Gastroesophageal sphincter (tissue), 4 donors: ENCODE measurements around the gene TBCK. TPM values are rescaled to one million over a fixed set of nuclear protein-coding genes. Genes with fewer than 3 reads are reported as not detected.

Source experiments
- ATAC-seq: fragments of 150-250 bp; one replicate; pipeline ENCODE4 v1.9.1; 2016; ENCODE audit warnings: mild to moderate bottlenecking, moderate library complexity
- H3K27ac ChIP-seq, 4 donors: fragments of 200-600 bp; sonication (generic) in 3 of 4; 1 replicate in 3 of 4; 2 replicates in 1 of 4; pipeline ENCODE4 v1.5.1; 2016 to 2019
- H3K27me3 ChIP-seq: fragments of 200-600 bp; sonication (generic); one replicate; pipeline ENCODE4 v1.5.1; 2019
- H3K36me3 ChIP-seq, 2 donors: fragments of 200-600 bp; sonication (generic); one replicate each; pipeline ENCODE4 v1.5.1; 2019; ENCODE audit warnings: control low read depth in 1 of 2
- H3K4me1 ChIP-seq, 3 donors: fragments of 200-600 bp; sonication (generic); 1 replicate in 2 of 3; 2 replicates in 1 of 3; pipeline ENCODE4 v1.5.1; 2016 to 2019; ENCODE audit warnings: control low read depth in 2 of 3
- H3K4me3 ChIP-seq, 2 donors: fragments of 200-600 bp; sonication (generic); one replicate each; pipeline ENCODE4 v1.5.1; 2019; ENCODE audit warnings: mild to moderate bottlenecking in 1 of 2, moderate library complexity in 1 of 2
- H3K9me3 ChIP-seq, 3 donors: fragments of 200-600 bp; sonication (generic); one replicate each; pipeline ENCODE4 v1.5.1; 2017 to 2019; ENCODE audit warnings: control low read depth in 2 of 3
- CTCF ChIP-seq, 4 experiments: fragments of 200-600 bp in 2 of 4; fragments of 450-650 bp in 2 of 4; sonication (generic) in 1 of 4; IDR thresholded peaks; one replicate each; pipeline ENCODE4 v1.5.1; 2017 to 2019; ENCODE audit warnings: antibody characterized with exemption in 4 of 4, mild to moderate bottlenecking in 2 of 4, moderate library complexity in 2 of 4
- EP300 ChIP-seq: sonication (generic); formaldehyde crosslinking; IDR thresholded peaks from one replicate; pipeline ENCODE4 v1.6.1; 2017; ENCODE audit warnings: antibody characterized with exemption, mild to moderate bottlenecking
- POLR2A ChIP-seq, 2 donors: fragments of 450-650 bp; IDR thresholded peaks; one replicate each; pipeline ENCODE4 v1.6.1; 2017; ENCODE audit warnings: antibody characterized with exemption in 2 of 2, mild to moderate bottlenecking in 2 of 2, moderate library complexity in 1 of 2
- POLR2AphosphoS5 ChIP-seq: sonication (generic); formaldehyde crosslinking; IDR thresholded peaks from one replicate; pipeline ENCODE4 v1.6.1; 2017; ENCODE audit warnings: antibody characterized with exemption
- WGBS, 2 donors: methylation state at CpG; one replicate each; pipeline ENCODE4 v1.1.5; 2018; ENCODE audit warnings: low coverage in 1 of 2; 5-methylcytosine and 5-hydroxymethylcytosine counted together
- total RNA-seq, 4 donors: library from RNA; depleted of rRNA; stranded (reverse); fragments of >200 nt; gene quantifications; one replicate each; pipeline ENCODE4 v1.1.0, GENCODE V29; 2016

The TBCK gene
- total RNA-seq, 4 donors from 2014 or later, result 18.9 to 42.0 (median 20.9) TPM

GRCh38 chr4:106036848-106037247 is 279.2 kb downstream of the TBCK start:
- no peak for TF ChIP-seq POLR2AphosphoS5
- no peak for TF ChIP-seq EP300
- TF ChIP-seq POLR2A (IDR thresholded peaks at IDR 0.05), result no peak
- no peak for TF ChIP-seq CTCF (IDR thresholded peaks at IDR 0.05)
- no peak for ATAC-seq
- WGBS, 2 donors, result 45 to 100% methylated on average over 1 to 2 of the region's 2 CpGs

DNA sequence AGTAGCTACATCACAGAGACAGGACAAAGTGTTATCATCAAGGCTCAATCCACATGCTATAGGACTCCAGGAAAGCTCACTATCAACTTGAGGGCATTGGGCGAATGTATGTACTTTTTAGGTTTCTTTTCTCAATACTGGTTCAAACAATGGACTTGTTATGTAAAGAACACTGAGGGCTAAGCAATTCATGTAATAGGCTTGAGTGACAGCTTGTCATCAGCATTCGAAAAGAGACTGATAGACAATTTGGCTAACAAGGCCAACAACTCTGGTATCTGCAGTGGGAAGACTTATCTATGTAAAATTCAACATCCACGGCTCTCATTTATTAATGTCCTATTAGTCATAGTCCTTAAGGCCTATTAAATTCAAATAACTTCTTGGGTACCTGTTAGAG is 279.7 kb downstream of the TBCK start:
- peaks cover 0 to 8% (median 0%) of the 10 kb centered on the region in 3 donors for H3K9me3 ChIP-seq
- no peak for TF ChIP-seq EP300
- TF ChIP-seq POLR2AphosphoS5, result no peak
- TF ChIP-seq POLR2A (IDR thresholded peaks at IDR 0.05), result no peak
- TF ChIP-seq CTCF (IDR thresholded peaks at IDR 0.05), result no peak
- 83 to 87% methylated on average over 2 to 3 of the region's 3 CpGs for WGBS, 2 donors
- H3K4me1 ChIP-seq, result peaks cover 0 to 29% (median 4%) of the 10 kb centered on the region in 3 donors
- no peak overlapping the region for H3K27ac ChIP-seq
- H3K27me3 ChIP-seq, result no peaks in the 10 kb centered on the region
- H3K36me3 ChIP-seq, result no peaks in the 10 kb centered on the region
- H3K4me3 ChIP-seq, result no peak overlapping the region
- no peak for ATAC-seq

More at GRCh38 chr4:106036848-106037247, 279.2 kb downstream of the TBCK start:
- peaks cover 0 to 4% (median 0%) of the 10 kb centered on the region in 3 donors for H3K9me3 ChIP-seq
- H3K27me3 ChIP-seq, result no peaks in the 10 kb centered on the region
- H3K36me3 ChIP-seq, result no peaks in the 10 kb centered on the region
- H3K27ac ChIP-seq, result no peak overlapping the region
- H3K4me1 ChIP-seq, result peaks cover 0 to 34% (median 5%) of the 10 kb centered on the region in 3 donors
- H3K4me3 ChIP-seq, result no peak overlapping the region

DNA sequence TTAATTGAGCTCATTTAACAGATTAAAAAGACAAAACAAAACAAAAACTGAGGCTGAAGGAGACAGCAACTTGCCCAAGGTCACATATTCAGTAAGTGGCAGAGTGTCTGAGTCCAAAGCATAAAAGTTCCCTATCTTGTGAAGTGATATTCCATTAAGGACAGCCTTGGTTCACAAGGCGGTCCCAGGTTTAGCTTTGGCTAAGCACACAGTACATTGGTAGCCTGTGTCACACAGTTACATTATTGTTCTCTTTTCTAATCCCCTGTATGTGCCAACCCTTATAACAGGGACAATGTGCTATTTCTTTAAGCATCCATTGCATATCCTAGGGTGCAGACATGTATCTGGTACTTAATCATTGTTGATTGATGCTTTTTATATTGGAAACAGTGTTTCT is 280.8 kb downstream of the TBCK start:
- 86 to 100% methylated on average over 1 of the region's 1 CpG for WGBS, 2 donors
- Histone ChIP-seq H3K4me3 (no peak overlapping the region), H3K4me1 (peaks cover 0 to 19% (median 0%) of the 10 kb centered on the region in 3 donors), H3K9me3 (peaks cover 0 to 10% (median 0%) of the 10 kb centered on the region in 3 donors), H3K27ac (no peak overlapping the region), H3K36me3 (no peaks in the 10 kb centered on the region), H3K27me3 (no peaks in the 10 kb centered on the region)
- TF ChIP-seq POLR2AphosphoS5 (no peak), EP300 (no peak), POLR2A (IDR thresholded peaks at IDR 0.05) (no peak), CTCF (IDR thresholded peaks at IDR 0.05) (no peak)
- no peak for ATAC-seq

GRCh38 chr4:106034751-106035150 is 281.3 kb downstream of the TBCK start:
- Histone ChIP-seq H3K36me3 (no peaks in the 10 kb centered on the region), H3K27ac (no peak overlapping the region), H3K9me3 (peaks cover 0 to 10% (median 0%) of the 10 kb centered on the region in 3 donors), H3K4me1 (peaks cover 0 to 14% (median 0%) of the 10 kb centered on the region in 3 donors), H3K4me3 (no peak overlapping the region), H3K27me3 (no peaks in the 10 kb centered on the region)
- TF ChIP-seq EP300, result no peak
- TF ChIP-seq CTCF (IDR thresholded peaks at IDR 0.05), result no peak
- TF ChIP-seq POLR2AphosphoS5, result no peak
- no peak for TF ChIP-seq POLR2A (IDR thresholded peaks at IDR 0.05)
- no peak for ATAC-seq

DNA sequence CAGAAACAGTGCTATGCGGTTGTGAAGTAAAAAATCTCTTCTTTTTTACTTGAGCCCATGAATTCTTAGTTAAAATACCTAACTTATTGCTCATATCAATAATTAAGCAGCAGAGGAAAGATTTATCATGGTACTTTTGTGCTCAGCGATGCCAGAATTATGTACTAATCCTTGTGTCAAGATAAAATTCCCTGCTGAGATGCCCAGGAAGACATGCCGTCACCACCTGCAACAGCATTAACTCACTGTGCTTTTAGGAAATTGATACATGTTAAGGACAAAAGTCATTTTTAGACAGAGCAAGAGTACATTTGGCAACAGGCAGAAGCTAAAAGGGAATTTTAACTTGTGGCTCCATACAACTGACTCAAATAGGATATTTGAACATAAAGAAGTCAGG is 281.8 kb downstream of the TBCK start:
- Histone ChIP-seq H3K4me3 (no peak overlapping the region), H3K27ac (no peak overlapping the region), H3K4me1 (peaks cover 0 to 9% (median 0%) of the 10 kb centered on the region in 3 donors), H3K36me3 (no peaks in the 10 kb centered on the region), H3K9me3 (peaks cover 0 to 10% (median 0%) of the 10 kb centered on the region in 3 donors), H3K27me3 (no peaks in the 10 kb centered on the region)
- ATAC-seq, result no peak
- WGBS, 2 donors, result 34 to 60% methylated on average over 2 to 3 of the region's 3 CpGs
- TF ChIP-seq EP300 (no peak), POLR2A (IDR thresholded peaks at IDR 0.05) (no peak), CTCF (IDR thresholded peaks at IDR 0.05) (no peak), POLR2AphosphoS5 (no peak)
